Pancreas (tissue), 10 donors: Measurements from ENCODE around the gene MAGT1. TPM values are rescaled to one million over a fixed set of nuclear protein-coding genes. Genes with fewer than 3 reads are reported as not detected.

Experiments used
- ATAC-seq, 4 donors: fragments of 200-7000 bp; cut with Tn5 transposase; one replicate each; pipeline versions ENCODE4 v1.8.0 to v1.9.1; 2020; ENCODE audit warnings: mild to moderate bottlenecking in 4 of 4, moderate library complexity in 4 of 4
- DNase-seq, 6 donors: peaks; one replicate each; pipeline ENCODE4 v3.0.0-alpha.2; 2020
- FAIRE-seq: peaks from 2 replicates; lab custom pipeline; 2012; peaks lifted over from hg19 to GRCh38; lab: Jason Lieb, UNC
- H3K27ac ChIP-seq, 4 donors: fragments of 200-600 bp; sonication (generic); 1 replicate in 3 of 4; 2 replicates in 1 of 4; pipeline versions ENCODE4 v1.5.0 to v1.8.0; 2020
- H3K27me3 ChIP-seq, 4 donors: fragments of 200-600 bp; one replicate each; pipeline ENCODE4 v1.8.0; 2021
- H3K36me3 ChIP-seq, 3 donors: fragments of 200-600 bp; sonication (generic) in 1 of 3; one replicate each; pipeline versions ENCODE4 v1.5.0 to v1.8.0; 2020 to 2021
- H3K4me1 ChIP-seq, 3 donors: fragments of 200-600 bp; one replicate each; pipeline ENCODE4 v1.8.0; 2021
- H3K4me3 ChIP-seq, 4 donors: fragments of 200-600 bp; sonication (generic) in 2 of 4; one replicate each; pipeline versions ENCODE4 v1.5.0 to v1.8.0; 2020 to 2021
- H3K9me3 ChIP-seq, 4 donors: fragments of 200-600 bp; one replicate each; pipeline ENCODE4 v1.8.0; 2021
- WGBS, 2 donors: extraction: QIAGEN DNeasy Blood & Tissue Kit; methylation state at CpG; one replicate each; pipeline ENCODE4 v1.1.7; 2013; 5-methylcytosine and 5-hydroxymethylcytosine counted together
- intact Hi-C, 3 donors: fragments of 100-400 bp; cut with DNase I; formaldehyde crosslinking; loops; one replicate each; pipeline versions ENCODE4 v1.11.1 to v1.14.2; 2022
- polyA plus RNA-seq, 2 donors: library from polyadenylated mRNA; stranded (reverse); fragments of 200-250 nt; gene quantifications; one replicate each; pipeline ENCODE4 v1.2.3, GENCODE V29; 2013
- total RNA-seq, 6 donors: library from RNA; stranded (reverse); fragmentation: NEBNext Ultra II Directional in 4 of 6; extraction: Animal tissue kit (Norgen Biotek cat#: 25700) in 4 of 6; gene quantifications; one replicate each; pipeline versions ENCODE4 v1.2.1 to v1.2.4, GENCODE V29; 2021 to 2023
- TF ChIP-seq, protein P1 (sequence below), 4 donors: fragments of 200-600 bp; sonication (generic) in 3 of 4; IDR thresholded peaks; one replicate each; pipeline versions ENCODE4 v1.5.0 to v1.8.0; 2021; ENCODE audit warnings: antibody characterized with exemption in 4 of 4
- donor health status: healthy with polysubstance abuse.
- donor health status: DM: no; HTN: no; CAD: no; lungs with moderate emphysema.
- donor health status: DM: no; HTN: no; CAD: no.
- donor health status: control.
- donor health status: control.
- donor health status: Bipolar disorder and iron deficiency.
- donor health status: DM: yes; HTN: yes; CAD: no.
- donor health status: DM: no; HTN: no; CAD: no.
- donor health status: DM: no; HTN: no; CAD: no.
- donor health status: DM: yes; HTN: yes; CAD: no.

Gene MAGT1
- total and polyA plus RNA-seq, 8 donors, result 7.4 to 51.3 (median 32.6) TPM

DNA sequence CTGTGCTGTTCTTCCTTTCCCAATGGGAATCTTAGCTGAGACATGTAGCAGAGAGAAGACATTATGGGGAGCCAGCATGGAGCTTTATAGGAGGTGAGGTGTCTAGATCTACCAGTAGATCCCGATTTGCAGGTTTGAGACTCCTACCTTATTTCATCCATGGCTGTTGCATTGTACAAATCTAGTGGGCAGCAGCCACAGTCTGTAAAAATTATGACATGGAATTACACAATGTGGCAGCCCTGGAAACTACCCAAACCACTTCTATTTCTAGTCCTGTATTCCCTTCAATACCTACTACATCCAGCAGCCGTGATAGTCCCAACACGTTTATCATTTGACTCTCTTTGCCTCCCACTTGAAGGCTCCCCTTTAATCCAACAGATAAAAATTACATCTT lies 23.3 kb upstream of the MAGT1 start:
- DNase-seq (no peak), ATAC-seq (peak in 1 of 4 donors; percentile 37), FAIRE-seq (no peak)
- H3K36me3 ChIP-seq, result no peaks in the 10 kb centered on the region
- no peaks in the 10 kb centered on the region for H3K27me3 ChIP-seq
- H3K9me3 ChIP-seq, result no peaks in the 10 kb centered on the region
- no peak overlapping the region for H3K4me3 ChIP-seq
- peaks cover 0 to 6% (median 0%) of the 10 kb centered on the region in 3 donors for H3K4me1 ChIP-seq
- intact Hi-C loops, result loop anchor here in 1 of 3 donors (10.0 kb wide), 1 partner anchor 96 kb away; no protein-coding TSS in a partner anchor
- 38 to 45% methylated on average over 3 of the region's 3 CpGs for WGBS, 2 donors
- TF ChIP-seq, protein P1, sequence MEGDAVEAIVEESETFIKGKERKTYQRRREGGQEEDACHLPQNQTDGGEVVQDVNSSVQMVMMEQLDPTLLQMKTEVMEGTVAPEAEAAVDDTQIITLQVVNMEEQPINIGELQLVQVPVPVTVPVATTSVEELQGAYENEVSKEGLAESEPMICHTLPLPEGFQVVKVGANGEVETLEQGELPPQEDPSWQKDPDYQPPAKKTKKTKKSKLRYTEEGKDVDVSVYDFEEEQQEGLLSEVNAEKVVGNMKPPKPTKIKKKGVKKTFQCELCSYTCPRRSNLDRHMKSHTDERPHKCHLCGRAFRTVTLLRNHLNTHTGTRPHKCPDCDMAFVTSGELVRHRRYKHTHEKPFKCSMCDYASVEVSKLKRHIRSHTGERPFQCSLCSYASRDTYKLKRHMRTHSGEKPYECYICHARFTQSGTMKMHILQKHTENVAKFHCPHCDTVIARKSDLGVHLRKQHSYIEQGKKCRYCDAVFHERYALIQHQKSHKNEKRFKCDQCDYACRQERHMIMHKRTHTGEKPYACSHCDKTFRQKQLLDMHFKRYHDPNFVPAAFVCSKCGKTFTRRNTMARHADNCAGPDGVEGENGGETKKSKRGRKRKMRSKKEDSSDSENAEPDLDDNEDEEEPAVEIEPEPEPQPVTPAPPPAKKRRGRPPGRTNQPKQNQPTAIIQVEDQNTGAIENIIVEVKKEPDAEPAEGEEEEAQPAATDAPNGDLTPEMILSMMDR (IDR thresholded peaks at IDR 0.05), result no peak
- no peak overlapping the region for H3K27ac ChIP-seq

DNA sequence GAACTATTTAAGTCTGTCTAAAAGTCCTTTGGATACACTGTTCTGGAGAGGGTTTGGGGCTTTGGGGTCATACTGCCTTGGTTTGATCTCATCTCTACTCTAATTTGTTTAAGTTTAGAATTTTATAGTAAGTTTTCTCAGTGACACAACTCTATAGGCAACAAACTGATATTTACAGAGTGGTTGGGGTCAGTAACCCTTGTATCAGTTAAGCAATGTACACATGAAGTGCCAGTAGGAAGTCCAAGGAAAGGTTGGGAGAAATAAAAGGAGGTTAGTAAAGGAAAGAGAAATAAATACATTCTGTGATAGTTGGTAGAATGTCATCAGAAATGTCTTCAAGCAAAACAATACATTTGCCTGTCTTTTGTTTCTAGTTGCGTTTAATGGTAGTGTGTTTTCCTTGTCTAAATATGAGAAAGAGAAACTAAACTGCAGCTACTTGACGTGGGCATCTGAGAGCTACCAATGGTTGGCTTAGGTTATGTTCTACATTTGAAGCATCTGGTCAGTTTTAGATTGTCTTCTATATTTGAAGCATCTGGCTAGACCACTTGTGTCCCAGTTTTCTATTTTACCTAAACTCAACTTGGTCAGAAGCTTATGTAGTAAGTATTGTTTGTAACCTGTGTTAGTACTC lies 22.2 kb upstream of the MAGT1 start:
- FAIRE-seq, result no peak
- 33 to 43% methylated on average over 2 of the region's 2 CpGs for WGBS, 2 donors
- Histone ChIP-seq H3K27me3 (no peaks in the 10 kb centered on the region), H3K36me3 (no peaks in the 10 kb centered on the region), H3K4me1 (peaks cover 0 to 6% (median 0%) of the 10 kb centered on the region in 3 donors), H3K9me3 (no peaks in the 10 kb centered on the region), H3K27ac (no peak overlapping the region), H3K4me3 (no peak overlapping the region)
- no peak for DNase-seq
- peak in 1 of 4 donors; percentile 25 for ATAC-seq
- TF ChIP-seq, protein P1 (IDR thresholded peaks at IDR 0.05), result no peak
- intact Hi-C loops, result loop anchor here in 1 of 3 donors (10.0 kb wide), 1 partner anchor 97 kb away; no protein-coding TSS in a partner anchor

DNA sequence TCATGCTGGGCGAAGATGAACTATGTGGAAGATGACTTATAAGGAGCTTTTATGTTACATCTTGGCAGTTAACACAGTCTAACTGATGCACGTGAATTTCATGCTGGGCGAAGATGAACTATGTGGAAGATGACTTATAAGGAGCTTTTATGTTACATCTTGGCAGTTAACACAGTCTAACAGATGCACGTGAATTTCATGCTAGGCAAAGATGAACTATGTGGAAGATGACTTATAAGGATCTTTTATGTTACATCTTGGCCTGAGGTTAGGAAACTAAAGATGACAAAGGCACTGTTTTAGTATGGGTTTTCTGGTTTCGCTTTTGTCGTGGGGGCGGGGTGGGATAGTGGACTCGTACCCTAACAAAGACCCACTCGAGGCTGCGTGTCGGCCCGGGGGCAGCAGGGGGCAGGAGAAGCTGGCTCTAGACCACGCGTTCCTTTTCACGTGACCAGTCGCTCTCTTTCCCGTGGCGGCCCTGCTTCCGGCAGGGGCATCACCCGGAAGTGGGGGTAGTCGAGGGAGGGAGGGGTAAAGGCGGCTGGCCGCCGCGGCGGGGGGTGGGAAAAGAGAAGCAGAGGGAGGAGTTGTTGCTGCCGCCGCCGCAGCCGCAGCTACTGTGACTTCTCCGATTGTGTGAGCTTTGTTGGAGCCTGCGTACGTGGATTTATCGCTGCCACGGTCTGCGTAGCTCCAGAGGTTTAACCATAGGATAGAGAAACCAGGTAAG lies 15.0 kb upstream of the MAGT1 start, which contains the start of gene ATP7A:
ATP7A (plus strand) TSS at position 586 of the 733 bp plus-strand sequence. CDS start 60,949 bp downstream, outside the sequence.
- intact Hi-C loops, result loop anchor here in 1 of 3 donors (10.0 kb wide), 1 partner anchor 105 kb away; no protein-coding TSS in a partner anchor
- Histone ChIP-seq H3K4me3 (peak within 1 kb of the TSS in 3 of 4 donors; percentile 24 to 46 (median 38)), H3K27ac (peak within 1 kb of the TSS; percentile 0 to 84 (median 62)), H3K27me3 (no peaks in the 10 kb centered on the region), H3K9me3 (no peaks in the 10 kb centered on the region), H3K4me1 (peaks cover 0 to 3% (median 0%) of the 10 kb centered on the region in 3 donors), H3K36me3 (no peaks in the 10 kb centered on the region)
- TF ChIP-seq, protein P1 (IDR thresholded peaks at IDR 0.05), result peak in 3 of 4 donors; percentile 21 to 30 (median 30)
- ATAC-seq (peak; percentile 97 to 98 (median 98)), FAIRE-seq (no peak), DNase-seq (peak; percentile 87 to 93 (median 90))
- 2 to 28% methylated on average over 35 to 36 of the region's 36 CpGs for WGBS, 2 donors

DNA sequence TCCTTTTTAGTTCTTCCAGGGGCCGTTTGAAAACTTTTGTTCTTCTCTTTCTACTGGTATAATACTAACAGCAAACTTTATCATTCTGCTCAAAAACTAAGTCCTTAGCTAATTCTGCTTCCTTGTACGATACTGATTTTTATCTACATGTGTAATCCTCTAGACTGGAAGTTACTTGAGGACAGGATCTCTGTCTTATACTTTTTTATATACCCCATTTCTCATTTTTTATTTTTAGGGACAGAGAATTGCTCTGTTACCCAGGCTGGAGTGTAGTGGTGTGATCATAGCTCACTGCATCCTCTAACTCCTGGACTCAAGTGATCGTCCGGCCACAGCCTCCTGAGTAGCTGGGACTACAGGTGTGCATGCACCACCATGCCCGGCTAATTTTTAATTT lies 6.3 kb upstream of the MAGT1 start:
- FAIRE-seq (no peak), ATAC-seq (no peak), DNase-seq (no peak)
- 82 to 86% methylated on average over 5 of the region's 5 CpGs for WGBS, 2 donors
- Histone ChIP-seq H3K4me3 (no peak overlapping the region), H3K36me3 (no peaks in the 10 kb centered on the region), H3K27me3 (no peaks in the 10 kb centered on the region), H3K27ac (no peak overlapping the region), H3K4me1 (no peaks in the 10 kb centered on the region), H3K9me3 (no peaks in the 10 kb centered on the region)
- TF ChIP-seq, protein P1 (IDR thresholded peaks at IDR 0.05), result no peak
- intact Hi-C loops, result no loop called here
